Subcutaneous abdominal adipose tissue (tissue), 5 donors: ENCODE results near the gene PEMT.

Source experiments
- H3K27ac ChIP-seq: one replicate; pipeline ENCODE4 v1.7.0; 2013; ENCODE audit warnings: low read depth, mild to moderate bottlenecking, inconsistent platforms, low read length, moderate library complexity
- H3K27me3 ChIP-seq, 5 donors: one replicate each; pipeline ENCODE4 v1.7.0; 2013; ENCODE audit warnings: low read length in 5 of 5, inconsistent platforms in 1 of 5; ENCODE audit not compliant: control insufficient read depth in 5 of 5, insufficient read depth in 4 of 5
- H3K36me3 ChIP-seq, 5 donors: one replicate each; pipeline ENCODE4 v1.7.0; 2013; ENCODE audit warnings: low read length in 5 of 5; ENCODE audit not compliant: control insufficient read depth in 5 of 5, insufficient read depth in 5 of 5
- H3K4me1 ChIP-seq, 5 donors: one replicate each; pipeline ENCODE4 v1.7.0; 2013; ENCODE audit warnings: low read length in 5 of 5, mild to moderate bottlenecking in 3 of 5, moderate library complexity in 1 of 5; ENCODE audit not compliant: control insufficient read depth in 5 of 5, insufficient read depth in 5 of 5
- H3K4me3 ChIP-seq, 5 donors: one replicate each; pipeline ENCODE4 v1.7.0; 2013; ENCODE audit warnings: low read length in 5 of 5, low read depth in 1 of 5
- H3K9ac ChIP-seq, 5 donors: one replicate each; pipeline ENCODE4 v1.7.0; 2013; ENCODE audit warnings: low read length in 5 of 5, mild to moderate bottlenecking in 4 of 5, moderate library complexity in 3 of 5
- H3K9me3 ChIP-seq, 5 donors: one replicate each; pipeline ENCODE4 v1.7.0; 2013; ENCODE audit warnings: low read length in 5 of 5; ENCODE audit not compliant: control insufficient read depth in 5 of 5
- donor health status: healthy.
- donor health status: healthy.
- donor health status: healthy.
- donor health status: healthy.
- donor health status: healthy.

The PEMT gene

GRCh38 chr17:17505610-17506171 lies 85.8 kb downstream of the PEMT start:
- H3K9ac ChIP-seq = peak overlapping the region in 3 of 5 donors; percentile 53 to 67 (median 66)
- H3K9me3 ChIP-seq = no peaks in the 10 kb centered on the region
- peak overlapping the region; percentile 79 for H3K27ac ChIP-seq
- no peaks in the 10 kb centered on the region for H3K27me3 ChIP-seq
- H3K4me1 ChIP-seq = peaks cover 0 to 29% (median 20%) of the 10 kb centered on the region in 5 donors
- H3K36me3 ChIP-seq = peaks cover 0 to 12% (median 5%) of the 10 kb centered on the region in 5 donors
- no peak overlapping the region for H3K4me3 ChIP-seq

GRCh38 chr17:17505151-17505550 lies 86.4 kb downstream of the PEMT start:
- Histone ChIP-seq H3K9ac (no peak overlapping the region), H3K4me3 (no peak overlapping the region), H3K9me3 (no peaks in the 10 kb centered on the region), H3K27ac (no peak overlapping the region), H3K36me3 (peaks cover 0 to 12% (median 5%) of the 10 kb centered on the region in 5 donors), H3K4me1 (peaks cover 0 to 24% (median 19%) of the 10 kb centered on the region in 5 donors), H3K27me3 (no peaks in the 10 kb centered on the region)

GRCh38 chr17:17504341-17505140 lies 87.0 kb downstream of the PEMT start:
- Histone ChIP-seq H3K36me3 (peaks cover 0 to 12% (median 5%) of the 10 kb centered on the region in 5 donors), H3K9ac (no peak overlapping the region), H3K4me1 (peaks cover 0 to 22% (median 19%) of the 10 kb centered on the region in 5 donors), H3K4me3 (no peak overlapping the region), H3K27ac (no peak overlapping the region), H3K27me3 (no peaks in the 10 kb centered on the region), H3K9me3 (no peaks in the 10 kb centered on the region)

- peaks cover 0 to 20% (median 19%) of the 10 kb centered on the region in 5 donors for H3K4me1 ChIP-seq
- H3K27me3 ChIP-seq = no peaks in the 10 kb centered on the region
- H3K36me3 ChIP-seq = peaks cover 0 to 4% (median 3%) of the 10 kb centered on the region in 5 donors
- H3K9ac ChIP-seq = no peak overlapping the region
- H3K9me3 ChIP-seq = no peaks in the 10 kb centered on the region
- no peak overlapping the region for H3K4me3 ChIP-seq
- H3K27ac ChIP-seq = no peak overlapping the region
Observed at GRCh38 chr17:17503566-17504130, 87.9 kb downstream of the PEMT start.

GRCh38 chr17:17502741-17503565 lies 88.6 kb downstream of the PEMT start:
- no peaks in the 10 kb centered on the region for H3K9me3 ChIP-seq
- peaks cover 0 to 20% (median 19%) of the 10 kb centered on the region in 5 donors for H3K4me1 ChIP-seq
- no peak overlapping the region for H3K4me3 ChIP-seq
- H3K27me3 ChIP-seq = no peaks in the 10 kb centered on the region
- H3K36me3 ChIP-seq = peaks cover 0 to 3% (median 0%) of the 10 kb centered on the region in 5 donors
- H3K9ac ChIP-seq = no peak overlapping the region
- H3K27ac ChIP-seq = no peak overlapping the region

- no peak overlapping the region for H3K9ac ChIP-seq
- no peaks in the 10 kb centered on the region for H3K9me3 ChIP-seq
- no peak overlapping the region for H3K27ac ChIP-seq
- no peaks in the 10 kb centered on the region for H3K36me3 ChIP-seq
- H3K4me1 ChIP-seq = peaks cover 0 to 17% (median 11%) of the 10 kb centered on the region in 5 donors
- H3K27me3 ChIP-seq = no peaks in the 10 kb centered on the region
- H3K4me3 ChIP-seq = no peak overlapping the region
Observed at GRCh38 chr17:17500999-17501605, 90.4 kb downstream of the PEMT start.

- Histone ChIP-seq H3K9ac (no peak overlapping the region), H3K9me3 (no peaks in the 10 kb centered on the region), H3K4me1 (peaks cover 0 to 28% (median 15%) of the 10 kb centered on the region in 5 donors), H3K4me3 (no peak overlapping the region), H3K36me3 (peaks cover 0 to 7% (median 0%) of the 10 kb centered on the region in 5 donors), H3K27ac (no peak overlapping the region), H3K27me3 (no peaks in the 10 kb centered on the region)
Observed at GRCh38 chr17:17499402-17500145, 91.9 kb downstream of the PEMT start.

GRCh38 chr17:17498606-17499301 lies 92.8 kb downstream of the PEMT start:
- Histone ChIP-seq H3K27me3 (no peaks in the 10 kb centered on the region), H3K9me3 (no peaks in the 10 kb centered on the region), H3K36me3 (peaks cover 0 to 7% (median 0%) of the 10 kb centered on the region in 5 donors), H3K4me1 (peaks cover 0 to 35% (median 21%) of the 10 kb centered on the region in 5 donors), H3K27ac (no peak overlapping the region), H3K4me3 (no peak overlapping the region), H3K9ac (no peak overlapping the region)
